GM10248 (cell line): Measurements from ENCODE around the gene MYO10.

Experiments used
- CTCF ChIA-PET: fragments of 300-600 bp; sonication (Branson Sonifier 250); formaldehyde crosslinking; extraction: SDS; loops from one replicate; lab custom pipeline; 2021; ENCODE audit warnings: antibody characterized with exemption; lab: Yijun Ruan, JAX
- POLR2A ChIA-PET: fragments of 350-650 bp; sonication (Branson Sonifier 250); formaldehyde crosslinking; extraction: SDS; loops from one replicate; lab custom pipeline; 2020; ENCODE audit warnings: antibody characterized with exemption; lab: Yijun Ruan, JAX
- DNase-seq: peaks from one replicate; pipeline ENCODE4 v3.0.0; 2012; ENCODE audit errors: extremely low spot score
- CTCF ChIP-seq: IDR thresholded peaks from 2 replicates; pipeline ENCODE4 v1.5.1; 2012; ENCODE audit warnings: mild to moderate bottlenecking, low read depth; ENCODE audit errors: extremely low read depth, missing control alignments, control extremely low read depth

The MYO10 gene

GRCh38 chr5:16934677-16935153 lies 1.4 kb downstream of the MYO10 start:
- ChIA-PET CTCF (no interaction called here), POLR2A (no interaction called here)
- DNase-seq, result no peak
- no peak for TF ChIP-seq CTCF

GRCh38 chr5:16934123-16934522 lies 2.0 kb downstream of the MYO10 start:
- CTCF ChIA-PET, result interaction anchor here (1.3 kb wide), 1 partner anchor 256 kb away, joined by 3 read pairs; no protein-coding TSS in a partner anchor
- POLR2A ChIA-PET, result no interaction called here
- TF ChIP-seq CTCF, result peak; percentile 43
- peak; percentile 54 for DNase-seq

- CTCF ChIA-PET, result interaction anchor here (1.3 kb wide), 1 partner anchor 257 kb away, joined by 3 read pairs; no protein-coding TSS in a partner anchor
- POLR2A ChIA-PET, result no interaction called here
- TF ChIP-seq CTCF, result no peak
- no peak for DNase-seq
These were observed 2.8 kb downstream of the MYO10 start for GRCh38 chr5:16933337-16933736.

- ChIA-PET POLR2A (no interaction called here), CTCF (no interaction called here)
- no peak for DNase-seq
- TF ChIP-seq CTCF, result no peak
These were observed 3.7 kb downstream of the MYO10 start for GRCh38 chr5:16932401-16932800.

GRCh38 chr5:16931334-16932110 lies 4.6 kb downstream of the MYO10 start:
- TF ChIP-seq CTCF, result no peak
- ChIA-PET POLR2A (no interaction called here), CTCF (interaction anchor here (1.0 kb wide), 1 partner anchor 10 kb away, joined by 3 read pairs; no protein-coding TSS in a partner anchor)
- DNase-seq, result no peak

- no peak for TF ChIP-seq CTCF
- POLR2A ChIA-PET, result no interaction called here
- CTCF ChIA-PET, result interaction anchor here (0.6 to 1.0 kb wide), 2 partner anchors 12 to 83 kb away, joined by 3 read pairs; no protein-coding TSS in a partner anchor
- DNase-seq, result no peak
These were observed 5.6 kb downstream of the MYO10 start for GRCh38 chr5:16930496-16930895.
